ENCODE results near the gene TECPR1. TPM values are rescaled to one million over a fixed set of nuclear protein-coding genes. Genes with fewer than 3 reads are reported as not detected.

Gene TECPR1
- total and polyA plus RNA-seq, 2 donors (not counting 3 experiments of a cell fraction or from before 2014, with no cell fraction given), result 12.3 to 97.5 TPM

DNA sequence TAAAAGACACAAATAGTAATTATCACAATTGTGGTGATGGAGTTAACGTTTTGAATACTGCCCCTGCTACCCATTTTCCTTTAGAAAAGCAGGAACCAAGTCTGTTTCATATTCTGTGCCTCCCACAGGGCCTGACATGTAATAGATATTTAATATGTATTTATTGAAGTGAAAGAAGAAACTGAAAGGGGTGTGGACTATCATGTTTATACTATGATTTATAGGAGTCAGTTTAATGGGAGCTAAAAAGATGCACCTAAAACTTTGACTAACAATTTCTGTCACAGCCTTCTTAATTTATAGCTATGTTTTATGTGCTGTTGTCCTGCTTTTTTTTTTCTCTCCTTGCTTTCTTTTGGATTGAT is 64.9 kb downstream of the TECPR1 start:
- intact Hi-C loops (cut with micrococcal nuclease) (no loop called here), dilution Hi-C loops (cut with MboI; ENCODE audit: extremely low pct_ligation_motif_present, low sequenced_read_pairs) (no loop called here)
- no peaks in the 10 kb centered on the region for H3K79me2 ChIP-seq (ENCODE audit: control insufficient read depth, insufficient read depth, low read length)
- no peaks in the 10 kb centered on the region for H3K9me3 ChIP-seq (replicated peaks; ENCODE audit: control insufficient read depth, insufficient read depth, low read length)
- H3K36me3 ChIP-seq (ENCODE audit: control insufficient read depth in 2 of 2, extremely low read depth in 1 of 2, insufficient read depth in 2 of 2, low read length in 2 of 2), result peaks cover 0 to 9% of the 10 kb centered on the region in 2 experiments
- POLR2A ChIA-PET, result no interaction called here
- CTCF ChIA-PET, result interaction anchor here (1.4 to 1.9 kb wide), 3 partner anchors 18 to 166 kb away, joined by 3 to 12 read pairs (median 6); no protein-coding TSS in a partner anchor
- H2AFZ ChIP-seq (ENCODE audit: low read depth, low read length), result peak overlapping the region; percentile 76
- H3K4me2 ChIP-seq (ENCODE audit: insufficient read depth, low read length), result peak overlapping the region; percentile 60
- H3K27me3 ChIP-seq (ENCODE audit: control insufficient read depth in 2 of 2, insufficient read depth in 2 of 2, low read length in 2 of 2), result no peaks in the 10 kb centered on the region
- no TSS peak for BruUV-seq (replicated peaks)
- TF ChIP-seq GATA2 (IDR thresholded peaks at IDR 0.05; ENCODE audit: insufficient read depth, insufficient read length, low read depth, low read length) (no peak), EZH2 (IDR thresholded peaks at IDR 0.05; ENCODE audit: borderline replicate concordance, low read depth, low read length, severe bottlenecking) (no peak), JUN (IDR thresholded peaks at IDR 0.05; ENCODE audit: borderline replicate concordance, insufficient read depth, insufficient read length, low read depth) (no peak), POLR2A (IDR thresholded peaks at IDR 0.05; ENCODE audit: low read depth, low read length) (no peak), POLR2AphosphoS5 (IDR thresholded peaks at IDR 0.05; ENCODE audit: insufficient read depth, low read depth, low read length) (no peak), FOS (IDR thresholded peaks at IDR 0.05; ENCODE audit: borderline replicate concordance, insufficient read depth, low read length) (no peak), MYC (IDR thresholded peaks at IDR 0.05; ENCODE audit: low read depth, low read length) (no peak)
- TF ChIP-seq, protein P1, sequence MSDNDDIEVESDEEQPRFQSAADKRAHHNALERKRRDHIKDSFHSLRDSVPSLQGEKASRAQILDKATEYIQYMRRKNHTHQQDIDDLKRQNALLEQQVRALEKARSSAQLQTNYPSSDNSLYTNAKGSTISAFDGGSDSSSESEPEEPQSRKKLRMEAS (IDR thresholded peaks at IDR 0.05; ENCODE audit: insufficient read depth, insufficient read length), result no peak
- TF ChIP-seq, protein P2, sequence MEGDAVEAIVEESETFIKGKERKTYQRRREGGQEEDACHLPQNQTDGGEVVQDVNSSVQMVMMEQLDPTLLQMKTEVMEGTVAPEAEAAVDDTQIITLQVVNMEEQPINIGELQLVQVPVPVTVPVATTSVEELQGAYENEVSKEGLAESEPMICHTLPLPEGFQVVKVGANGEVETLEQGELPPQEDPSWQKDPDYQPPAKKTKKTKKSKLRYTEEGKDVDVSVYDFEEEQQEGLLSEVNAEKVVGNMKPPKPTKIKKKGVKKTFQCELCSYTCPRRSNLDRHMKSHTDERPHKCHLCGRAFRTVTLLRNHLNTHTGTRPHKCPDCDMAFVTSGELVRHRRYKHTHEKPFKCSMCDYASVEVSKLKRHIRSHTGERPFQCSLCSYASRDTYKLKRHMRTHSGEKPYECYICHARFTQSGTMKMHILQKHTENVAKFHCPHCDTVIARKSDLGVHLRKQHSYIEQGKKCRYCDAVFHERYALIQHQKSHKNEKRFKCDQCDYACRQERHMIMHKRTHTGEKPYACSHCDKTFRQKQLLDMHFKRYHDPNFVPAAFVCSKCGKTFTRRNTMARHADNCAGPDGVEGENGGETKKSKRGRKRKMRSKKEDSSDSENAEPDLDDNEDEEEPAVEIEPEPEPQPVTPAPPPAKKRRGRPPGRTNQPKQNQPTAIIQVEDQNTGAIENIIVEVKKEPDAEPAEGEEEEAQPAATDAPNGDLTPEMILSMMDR (IDR thresholded peaks at IDR 0.05; ENCODE audit: extremely low read depth in 1 of 2, insufficient read depth in 1 of 2, low read depth in 1 of 2, low read length in 2 of 2), result no peak
- no peaks in the 10 kb centered on the region for H4K20me1 ChIP-seq (replicated peaks; ENCODE audit: control insufficient read depth, extremely low read depth, insufficient read depth, low read length)
- H3K4me3 ChIP-seq (replicated peaks in 1 of 3; ENCODE audit: insufficient read depth in 1 of 3, low read depth in 1 of 3, low read length in 3 of 3), result no peak overlapping the region
- peaks cover 11% of the 10 kb centered on the region for H3K4me1 ChIP-seq (ENCODE audit: control insufficient read depth, extremely low read depth, insufficient read depth, low read length)
- FAIRE-seq (no peak), DNase-seq (ENCODE audit: low read depth, low spot score) (no peak)
- peak overlapping the region; percentile 38 for H3K27ac ChIP-seq (ENCODE audit: insufficient read depth, low read depth, low read length)
- no peak overlapping the region for H3K9ac ChIP-seq (replicated peaks; ENCODE audit: extremely low read depth, insufficient read depth, low read length)
- H3K9me1 ChIP-seq (replicated peaks; ENCODE audit: control insufficient read depth, extremely low read depth, insufficient read depth, low read length), result no peaks in the 10 kb centered on the region
